ENCODE measurements around the gene SULF2. TPM values are rescaled to one million over a fixed set of nuclear protein-coding genes. Genes with fewer than 3 reads are reported as not detected.

The SULF2 gene
- total and polyA plus RNA-seq, 2 experiments from 2014 or later = 49.0 to 66.6 TPM

GRCh38 chr20:47664068-47664437 is 121.2 kb downstream of the SULF2 start:
- H3K4me3 ChIP-seq = no peak overlapping the region
- no peak for DNase-seq (ENCODE audit: low spot score)
- H3K4me1 ChIP-seq (ENCODE audit: insufficient read depth) = no peaks in the 10 kb centered on the region
- no peaks in the 10 kb centered on the region for H3K9me2 ChIP-seq (replicated peaks; ENCODE audit: insufficient read depth)
- no peaks in the 10 kb centered on the region for H3K9me3 ChIP-seq (ENCODE audit: low read depth)
- no peaks in the 10 kb centered on the region for H4K20me1 ChIP-seq (ENCODE audit: insufficient read depth, poor library complexity, severe bottlenecking)
- H2AFZ ChIP-seq = no peak overlapping the region
- WGBS (ENCODE audit: low lambda C conversion rate, missing lambda C conversion rate) = 89% methylated on average over 2 of the region's 2 CpGs
- no peak for TF ChIP-seq CTCF (IDR thresholded peaks at IDR 0.05; ENCODE audit: poor library complexity)
- no peak for TF ChIP-seq EZH2 (IDR thresholded peaks at IDR 0.05; ENCODE audit: borderline replicate concordance)
- no peak for TF ChIP-seq EZH2phosphoT487 (IDR thresholded peaks at IDR 0.05; ENCODE audit: low read depth, severe bottlenecking, unreplicated experiment)
- H3K27ac ChIP-seq = no peak overlapping the region
- no peaks in the 10 kb centered on the region for H3K36me3 ChIP-seq (replicated peaks; ENCODE audit: insufficient read depth, low read depth)
- H3K27me3 ChIP-seq = no peaks in the 10 kb centered on the region
- no peaks in the 10 kb centered on the region for H3K79me2 ChIP-seq
- no peak overlapping the region for H3K4me2 ChIP-seq

- Histone ChIP-seq H3K27ac (no peak overlapping the region), H3K79me2 (no peaks in the 10 kb centered on the region), H4K20me1 (ENCODE audit: insufficient read depth, poor library complexity, severe bottlenecking) (no peaks in the 10 kb centered on the region), H3K4me1 (ENCODE audit: insufficient read depth) (no peaks in the 10 kb centered on the region), H3K4me2 (no peak overlapping the region), H3K9me3 (ENCODE audit: low read depth) (no peaks in the 10 kb centered on the region), H3K9me2 (replicated peaks; ENCODE audit: insufficient read depth) (no peaks in the 10 kb centered on the region), H3K4me3 (no peak overlapping the region), H3K36me3 (replicated peaks; ENCODE audit: insufficient read depth, low read depth) (no peaks in the 10 kb centered on the region), H2AFZ (no peak overlapping the region), H3K27me3 (no peaks in the 10 kb centered on the region)
- TF ChIP-seq EZH2 (IDR thresholded peaks at IDR 0.05; ENCODE audit: borderline replicate concordance) = no peak
- TF ChIP-seq CTCF (IDR thresholded peaks at IDR 0.05; ENCODE audit: poor library complexity) = peak; percentile 96
- no peak for TF ChIP-seq EZH2phosphoT487 (IDR thresholded peaks at IDR 0.05; ENCODE audit: low read depth, severe bottlenecking, unreplicated experiment)
- DNase-seq (ENCODE audit: low spot score) = peak; percentile 83
- whole genome bisulfite sequencing (ENCODE audit: low lambda C conversion rate, missing lambda C conversion rate) = 63% methylated on average over 20 of the region's 20 CpGs
Observed at GRCh38 chr20:47663354-47664067, 121.8 kb downstream of the SULF2 start.

- DNase-seq (ENCODE audit: low spot score) = no peak
- Histone ChIP-seq H3K79me2 (no peaks in the 10 kb centered on the region), H2AFZ (no peak overlapping the region), H3K4me2 (no peak overlapping the region), H3K27ac (no peak overlapping the region), H3K36me3 (replicated peaks; ENCODE audit: insufficient read depth, low read depth) (no peaks in the 10 kb centered on the region), H3K4me1 (ENCODE audit: insufficient read depth) (no peaks in the 10 kb centered on the region), H3K9me2 (replicated peaks; ENCODE audit: insufficient read depth) (no peaks in the 10 kb centered on the region), H3K4me3 (no peak overlapping the region), H4K20me1 (ENCODE audit: insufficient read depth, poor library complexity, severe bottlenecking) (no peaks in the 10 kb centered on the region), H3K9me3 (ENCODE audit: low read depth) (no peaks in the 10 kb centered on the region), H3K27me3 (no peaks in the 10 kb centered on the region)
- WGBS (ENCODE audit: low lambda C conversion rate, missing lambda C conversion rate) = 93% methylated on average over 16 of the region's 16 CpGs
- TF ChIP-seq EZH2 (IDR thresholded peaks at IDR 0.05; ENCODE audit: borderline replicate concordance) = no peak
- no peak for TF ChIP-seq CTCF (IDR thresholded peaks at IDR 0.05; ENCODE audit: poor library complexity)
- no peak for TF ChIP-seq EZH2phosphoT487 (IDR thresholded peaks at IDR 0.05; ENCODE audit: low read depth, severe bottlenecking, unreplicated experiment)
Observed at GRCh38 chr20:47662483-47663353, 122.6 kb downstream of the SULF2 start.

Data from hepatocyte (in vitro differentiated cells).